AG08395 (cell line): ENCODE data around the gene ZNF44.
A peak's percentile ranks its signal among the peaks of the same experiment; 100 is the strongest.
"Not testable (repeated sequence)": the region's sequence is repeated elsewhere in the genome, so short reads cannot be mapped to it uniquely, and the experiment has no call there.

Experiments
- DNase-seq: peaks from one replicate; pipeline ENCODE4 v3.0.0; 2012; ENCODE audit warnings: mixed read lengths, low spot score

ZNF44 gene

GRCh38 chr19:12294249-12295158 is at the start of gene ZNF44:
Gene ZNF44, minus strand, starts transcription at chr19:12294883. Its CDS starts 189 bp downstream, at chr19:12294694.
- peak; percentile 96 for DNase-seq

- DNase-seq, result peak; percentile 98
These were observed 38.8 kb upstream of the ZNF44 start, which contains the start of gene ZNF563 for GRCh38 chr19:12333162-12334159. Gene ZNF563, minus strand, starts transcription at chr19:12333633. Its CDS starts 151 bp downstream, at chr19:12333482.

- no peak for DNase-seq
These were observed 36.7 kb upstream of the ZNF44 start for GRCh38 chr19:12331211-12331941.

- no peak for DNase-seq
These were observed 35.7 kb upstream of the ZNF44 start for GRCh38 chr19:12330340-12330739.

GRCh38 chr19:12325690-12326089 is 31.0 kb upstream of the ZNF44 start:
- no peak for DNase-seq

- DNase-seq, result no peak
These were observed 24.2 kb upstream of the ZNF44 start for GRCh38 chr19:12318782-12319413.

GRCh38 chr19:12314553-12314952 is 19.9 kb upstream of the ZNF44 start:
- no peak for DNase-seq

- not testable (repeated sequence) for DNase-seq
These were observed 14.2 kb upstream of the ZNF44 start for GRCh38 chr19:12308891-12309290.

GRCh38 chr19:12295191-12295590 is 508 bp upstream of the ZNF44 start:
- no peak for DNase-seq

- peak; percentile 65 for DNase-seq
These were observed 870 bp downstream of the ZNF44 start for GRCh38 chr19:12293777-12294248.

- no peak for DNase-seq
These were observed 5.0 kb downstream of the ZNF44 start for GRCh38 chr19:12289790-12290065.

GRCh38 chr19:12287958-12288500 is 6.7 kb downstream of the ZNF44 start:
- DNase-seq, result no peak

- no peak for DNase-seq
These were observed 10.1 kb downstream of the ZNF44 start for GRCh38 chr19:12284631-12285030.

- DNase-seq, result no peak
These were observed 10.5 kb downstream of the ZNF44 start for GRCh38 chr19:12284226-12284625.

- DNase-seq, result no peak
These were observed 16.0 kb downstream of the ZNF44 start for GRCh38 chr19:12278713-12279112.

- no peak for DNase-seq
These were observed 21.4 kb downstream of the ZNF44 start for GRCh38 chr19:12272980-12273901.

- no peak for DNase-seq
These were observed 22.3 kb downstream of the ZNF44 start for GRCh38 chr19:12272386-12272785.

GRCh38 chr19:12270854-12271253 is 23.8 kb downstream of the ZNF44 start:
- DNase-seq, result no peak

GRCh38 chr19:12265921-12266704 is 28.6 kb downstream of the ZNF44 start:
- no peak for DNase-seq
